Measurements from ENCODE around the gene CLDN34.

CLDN34 gene

GRCh38 chrX:9966775-9967408 lies at the start of gene CLDN34:
CLDN34 (plus strand) TSS chrX:9967358; CDS start chrX:9967358, 0 bp downstream.
- DNase-seq (ENCODE audit: low read depth, low spot score): no peak

GRCh38 chrX:9917861-9918260 lies 49.3 kb upstream of the CLDN34 start:
- no peak for DNase-seq (ENCODE audit: low read depth, low spot score)

- DNase-seq (ENCODE audit: low read depth, low spot score): no peak
Measured at GRCh38 chrX:9919632-9920172, 47.5 kb upstream of the CLDN34 start.

GRCh38 chrX:9921407-9921806 lies 45.8 kb upstream of the CLDN34 start:
- DNase-seq (ENCODE audit: low read depth, low spot score): no peak

GRCh38 chrX:9923357-9923756 lies 43.8 kb upstream of the CLDN34 start:
- DNase-seq (ENCODE audit: low read depth, low spot score): no peak

- no peak for DNase-seq (ENCODE audit: low read depth, low spot score)
Measured at GRCh38 chrX:9926002-9926401, 41.2 kb upstream of the CLDN34 start.

GRCh38 chrX:9927698-9928482 lies 39.3 kb upstream of the CLDN34 start:
- no peak for DNase-seq (ENCODE audit: low read depth, low spot score)

GRCh38 chrX:9935436-9935835 lies 31.7 kb upstream of the CLDN34 start:
- DNase-seq (ENCODE audit: low read depth, low spot score): no peak

- DNase-seq (ENCODE audit: low read depth, low spot score): no peak
Measured at GRCh38 chrX:9937761-9938160, 29.4 kb upstream of the CLDN34 start.

- no peak for DNase-seq (ENCODE audit: low read depth, low spot score)
Measured at GRCh38 chrX:9938516-9938915, 28.6 kb upstream of the CLDN34 start.

GRCh38 chrX:9940421-9940820 lies 26.7 kb upstream of the CLDN34 start:
- no peak for DNase-seq (ENCODE audit: low read depth, low spot score)

- DNase-seq (ENCODE audit: low read depth, low spot score): peak; percentile 36
Measured at GRCh38 chrX:9942086-9942485, 25.1 kb upstream of the CLDN34 start.

- no peak for DNase-seq (ENCODE audit: low read depth, low spot score)
Measured at GRCh38 chrX:9943420-9943819, 23.7 kb upstream of the CLDN34 start.

- DNase-seq (ENCODE audit: low read depth, low spot score): no peak
Measured at GRCh38 chrX:9947131-9947794, 19.9 kb upstream of the CLDN34 start.

GRCh38 chrX:9948406-9948805 lies 18.8 kb upstream of the CLDN34 start:
- DNase-seq (ENCODE audit: low read depth, low spot score): no peak

GRCh38 chrX:9952300-9952699 lies 14.9 kb upstream of the CLDN34 start:
- no peak for DNase-seq (ENCODE audit: low read depth, low spot score)

- no peak for DNase-seq (ENCODE audit: low read depth, low spot score)
Measured at GRCh38 chrX:9953396-9953795, 13.8 kb upstream of the CLDN34 start.

- no peak for DNase-seq (ENCODE audit: low read depth, low spot score)
Measured at GRCh38 chrX:9955506-9955905, 11.7 kb upstream of the CLDN34 start.

- no peak for DNase-seq (ENCODE audit: low read depth, low spot score)
Measured at GRCh38 chrX:9957743-9958142, 9.4 kb upstream of the CLDN34 start.

GRCh38 chrX:9958183-9958582 lies 9.0 kb upstream of the CLDN34 start:
- DNase-seq (ENCODE audit: low read depth, low spot score): no peak

GRCh38 chrX:9961750-9962149 lies 5.4 kb upstream of the CLDN34 start:
- DNase-seq (ENCODE audit: low read depth, low spot score): no peak

GRCh38 chrX:9977635-9978034 lies 10.5 kb downstream of the CLDN34 start:
- DNase-seq (ENCODE audit: low read depth, low spot score): no peak

- no peak for DNase-seq (ENCODE audit: low read depth, low spot score)
Measured at GRCh38 chrX:9980401-9980800, 13.2 kb downstream of the CLDN34 start.
